GM19452 (cell line): ENCODE data around the gene DNAJC25.

Experiments used
- ATAC-seq: cut with Tn5 transposase; IDR thresholded peaks from one replicate; pipeline ENCODE4 v1.9.1; 2021; ENCODE audit not compliant: unreplicated experiment

DNAJC25 gene

GRCh38 chr9:111627260-111627963 is 3.7 kb upstream of the DNAJC25 start:
- ATAC-seq: no peak

- no peak for ATAC-seq
Measured at GRCh38 chr9:111628411-111628810, 2.7 kb upstream of the DNAJC25 start.

GRCh38 chr9:111630182-111630963 is 761 bp upstream of the DNAJC25 start:
- peak; percentile 10 for ATAC-seq

GRCh38 chr9:111630964-111631213 is 245 bp upstream of the DNAJC25 start:
- no peak for ATAC-seq

- no peak for ATAC-seq
Measured at GRCh38 chr9:111632060-111632459, 926 bp downstream of the DNAJC25 start.

- no peak for ATAC-seq
Measured at GRCh38 chr9:111632695-111633388, 1.7 kb downstream of the DNAJC25 start.

- no peak for ATAC-seq
Measured at GRCh38 chr9:111633389-111633736, 2.2 kb downstream of the DNAJC25 start.

GRCh38 chr9:111634860-111635259 is 3.7 kb downstream of the DNAJC25 start:
- no peak for ATAC-seq

GRCh38 chr9:111637421-111637950 is 6.4 kb downstream of the DNAJC25 start:
- ATAC-seq: no peak

- ATAC-seq: no peak
Measured at GRCh38 chr9:111644195-111644772, 13.2 kb downstream of the DNAJC25 start.

GRCh38 chr9:111645806-111646205 is 14.7 kb downstream of the DNAJC25 start:
- no peak for ATAC-seq

GRCh38 chr9:111646417-111646816 is 15.3 kb downstream of the DNAJC25 start:
- ATAC-seq: no peak

GRCh38 chr9:111648066-111648465 is 16.9 kb downstream of the DNAJC25 start:
- ATAC-seq: no peak

GRCh38 chr9:111649016-111649415 is 17.9 kb downstream of the DNAJC25 start:
- ATAC-seq: no peak

- no peak for ATAC-seq
Measured at GRCh38 chr9:111657051-111657450, 25.9 kb downstream of the DNAJC25 start.

- ATAC-seq: no peak
Measured at GRCh38 chr9:111658943-111659342, 27.8 kb downstream of the DNAJC25 start.

GRCh38 chr9:111659691-111660090 is 28.6 kb downstream of the DNAJC25 start:
- no peak for ATAC-seq

- peak; percentile 81 for ATAC-seq
Measured at GRCh38 chr9:111661150-111661801, 30.1 kb downstream of the DNAJC25 start, which contains the start of gene GNG10. Gene GNG10 (plus strand): TSS chr9:111661605. CDS start chr9:111661635, 30 bp downstream.

GRCh38 chr9:111661802-111662521 is 30.8 kb downstream of the DNAJC25 start:
- peak; percentile 33 for ATAC-seq

GRCh38 chr9:111662576-111663300 is 31.6 kb downstream of the DNAJC25 start:
- ATAC-seq: no peak
